Testis (tissue), 3 donors: Measurements from ENCODE around the gene EPS8L2. TPM values are rescaled to one million over a fixed set of nuclear protein-coding genes. Genes with fewer than 3 reads are reported as not detected.
A peak's percentile ranks its signal among the peaks of the same experiment; 100 is the strongest.

Experiments
- DNase-seq: peaks from one replicate; pipeline ENCODE4 v3.0.0-alpha.2; 2019
- H3K27ac ChIP-seq, 2 donors: fragments of 200-600 bp; sonication (generic); one replicate each; pipeline ENCODE4 v1.5.1; 2019
- H3K27me3 ChIP-seq: fragments of 200-600 bp; sonication (generic); one replicate; pipeline ENCODE4 v1.5.1; 2019
- H3K36me3 ChIP-seq: fragments of 200-600 bp; sonication (generic); one replicate; pipeline ENCODE4 v1.5.1; 2017; ENCODE audit warnings: low read depth; ENCODE audit errors: missing control alignments
- H3K4me1 ChIP-seq: fragments of 200-600 bp; sonication (generic); one replicate; pipeline ENCODE4 v1.5.1; 2019
- H3K4me3 ChIP-seq, 2 donors: fragments of 200-600 bp; sonication (generic); one replicate each; pipeline ENCODE4 v1.5.1; 2017 to 2019
- H3K9me3 ChIP-seq: fragments of 200-600 bp; sonication (generic); one replicate; pipeline ENCODE4 v1.5.1; 2017
- CTCF ChIP-seq, 3 experiments: fragments of 450-650 bp in 2 of 3; fragments of 200-600 bp in 1 of 3; sonication (generic) in 1 of 3; IDR thresholded peaks; one replicate each; pipeline ENCODE4 v1.5.1; 2016 to 2019; ENCODE audit warnings: antibody characterized with exemption in 3 of 3, mild to moderate bottlenecking in 2 of 3, moderate library complexity in 1 of 3
- POLR2A ChIP-seq: fragments of 450-650 bp; IDR thresholded peaks from one replicate; pipeline ENCODE4 v1.6.1; 2017; ENCODE audit warnings: antibody characterized with exemption, mild to moderate bottlenecking, moderate library complexity
- WGBS, 2 donors: methylation state at CpG; one replicate each; pipeline ENCODE4 v1.1.5; 2018; 5-methylcytosine and 5-hydroxymethylcytosine counted together
- intact Hi-C: fragments of 100-400 bp; cut with DNase I; formaldehyde crosslinking; loops from one replicate; pipeline ENCODE4 v1.15.1; 2023; ENCODE audit warnings: low total_unique reads
- polyA plus RNA-seq: library from polyadenylated mRNA; stranded (reverse); fragments of 350-450 nt; fragmentation: Illumina TruSeq; extraction: RNeasy Lipid Tissue Mini Kit (QIAGEN cat#74804); gene quantifications from one replicate; pipeline ENCODE4 v1.2.3, GENCODE V29; 2014; ENCODE audit warnings: low read depth, low replicate concordance; ENCODE audit not compliant: insufficient read depth
- total RNA-seq, 2 donors: library from RNA; depleted of rRNA; stranded (reverse); fragments of >200 nt; gene quantifications; one replicate each; pipeline ENCODE4 v1.2.3, GENCODE V29; 2016

EPS8L2 gene
- total and polyA plus RNA-seq, 3 donors from 2014 or later = 14.3 to 29.1 (median 27.3) TPM

DNA sequence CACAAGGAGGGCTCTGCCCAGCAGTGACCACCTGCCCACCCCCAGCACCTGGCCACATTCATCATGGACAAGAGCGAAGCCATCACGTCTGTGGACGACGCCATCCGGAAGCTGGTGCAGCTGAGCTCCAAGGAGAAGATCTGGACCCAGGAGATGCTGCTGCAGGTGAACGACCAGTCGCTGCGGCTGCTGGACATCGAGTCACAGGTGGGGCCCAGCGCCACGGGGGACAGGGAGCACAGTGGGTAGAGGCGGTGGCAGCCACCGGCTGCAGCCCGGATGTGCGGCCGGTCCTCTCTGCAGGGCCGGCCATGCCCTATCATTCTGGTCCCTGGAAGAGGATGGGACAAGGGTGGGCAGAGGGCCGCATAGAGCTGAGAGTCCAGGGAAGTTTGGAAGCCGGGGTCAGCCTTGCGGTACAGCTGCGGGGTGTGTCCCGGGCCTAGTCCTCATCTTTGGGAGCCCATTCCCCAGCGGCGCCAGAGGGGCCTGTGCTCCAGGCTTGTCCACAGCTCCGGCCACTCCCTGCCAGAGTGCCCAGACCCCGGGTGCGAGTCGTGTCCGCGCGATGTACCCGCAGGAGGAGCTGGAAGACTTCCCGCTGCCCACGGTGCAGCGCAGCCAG is 14.1 kb downstream of the EPS8L2 start:
- no peak for DNase-seq
- intact Hi-C loops = loop anchor here (10.0 kb wide), 1 partner anchor 165 kb away; no protein-coding TSS in a partner anchor
- TF ChIP-seq CTCF (IDR thresholded peaks at IDR 0.05) (no peak), POLR2A (no peak)
- Histone ChIP-seq H3K27me3 (no peaks in the 10 kb centered on the region), H3K27ac (no peak overlapping the region), H3K4me3 (peak overlapping the region in 1 of 2 donors; percentile 25), H3K4me1 (peaks cover 9% of the 10 kb centered on the region), H3K36me3 (no peaks in the 10 kb centered on the region), H3K9me3 (no peaks in the 10 kb centered on the region)
- 38 to 55% methylated on average over 10 to 33 of the region's 35 CpGs for WGBS, 2 donors

GRCh38 chr11:720642-721246 is 14.7 kb downstream of the EPS8L2 start:
- H3K4me1 ChIP-seq = peaks cover 10% of the 10 kb centered on the region
- no peak overlapping the region for H3K27ac ChIP-seq
- H3K27me3 ChIP-seq = no peaks in the 10 kb centered on the region
- intact Hi-C loops = loop anchor here (10.0 kb wide), 1 partner anchor 166 kb away; no protein-coding TSS in a partner anchor
- H3K9me3 ChIP-seq = no peaks in the 10 kb centered on the region
- no peaks in the 10 kb centered on the region for H3K36me3 ChIP-seq
- TF ChIP-seq POLR2A = no peak
- TF ChIP-seq CTCF (IDR thresholded peaks at IDR 0.05) = no peak
- peak overlapping the region in 1 of 2 donors; percentile 25 for H3K4me3 ChIP-seq
- DNase-seq = no peak
- WGBS, 2 donors = 13 to 27% methylated on average over 3 to 47 of the region's 53 CpGs

- no peaks in the 10 kb centered on the region for H3K9me3 ChIP-seq
- no peak for DNase-seq
- no peaks in the 10 kb centered on the region for H3K36me3 ChIP-seq
- intact Hi-C loops = loop anchor here (10.0 kb wide), 1 partner anchor 166 kb away; no protein-coding TSS in a partner anchor
- TF ChIP-seq CTCF (IDR thresholded peaks at IDR 0.05) = no peak
- TF ChIP-seq POLR2A = no peak
- 31 to 37% methylated on average over 13 to 28 of the region's 28 CpGs for whole genome bisulfite sequencing, 2 donors
- peak overlapping the region in 1 of 2 donors; percentile 25 for H3K4me3 ChIP-seq
- no peak overlapping the region for H3K27ac ChIP-seq
- no peaks in the 10 kb centered on the region for H3K27me3 ChIP-seq
- peaks cover 14% of the 10 kb centered on the region for H3K4me1 ChIP-seq
These were observed 15.3 kb downstream of the EPS8L2 start for GRCh38 chr11:721247-721740.

GRCh38 chr11:721741-722345 is 15.8 kb downstream of the EPS8L2 start:
- Histone ChIP-seq H3K36me3 (no peaks in the 10 kb centered on the region), H3K4me1 (peaks cover 19% of the 10 kb centered on the region), H3K4me3 (no peak overlapping the region), H3K27ac (no peak overlapping the region), H3K9me3 (no peaks in the 10 kb centered on the region), H3K27me3 (no peaks in the 10 kb centered on the region)
- TF ChIP-seq CTCF (IDR thresholded peaks at IDR 0.05) = no peak
- TF ChIP-seq POLR2A = no peak
- no peak for DNase-seq
- 46 to 51% methylated on average over 5 to 31 of the region's 33 CpGs for WGBS, 2 donors
- intact Hi-C loops = loop anchor here (10.0 kb wide), 1 partner anchor 167 kb away; no protein-coding TSS in a partner anchor
